A549 (cell line): Measurements from ENCODE around the gene LY6G6D.

Experiments used
- CBX8 ChIP-seq: fragments of 200-600 bp; sonication (generic); IDR thresholded peaks from 2 replicates; pipeline ENCODE4 v1.6.1; 2016
- EP300 ChIP-seq, 2 experiments: fragments of >200 bp; sonication (Bioruptor Twin); formaldehyde crosslinking; IDR thresholded peaks; 2 replicates in 1 of 2; 3 replicates in 1 of 2; pipeline ENCODE4 v1.6.1; 2016 to 2017
- ESRRA ChIP-seq: fragments of 150-350 bp; IDR thresholded peaks from 2 replicates; pipeline ENCODE4 v1.6.1; 2014; ENCODE audit warnings: mild to moderate bottlenecking, low read length, borderline replicate concordance
- HOXB13 ChIP-seq: fragments of 250-450 bp; sonication (Bioruptor Pico); IDR thresholded peaks from 2 replicates; pipeline ENCODE4 v1.5.0; 2020; ENCODE audit warnings: low read depth, mild to moderate bottlenecking, moderate library complexity
- POLR2A ChIP-seq: IDR thresholded peaks from 2 replicates; pipeline ENCODE4 v1.6.1; 2012; ENCODE audit warnings: mild to moderate bottlenecking, low read length
- POLR2AphosphoS2 ChIP-seq: conservative IDR thresholded peaks from 2 replicates; pipeline ENCODE4 v1.6.1; 2012; ENCODE audit warnings: low read length, improper control_type of control experiment, inconsistent platforms
- TF ChIP-seq, protein P1 (sequence below): fragments of >200 bp; sonication (Bioruptor Twin); formaldehyde crosslinking; IDR thresholded peaks from 3 replicates; pipeline ENCODE4 v1.5.1; 2016
- TF ChIP-seq, protein P2 (sequence below): fragments of 450-650 bp; IDR thresholded peaks from 2 replicates; pipeline ENCODE4 v1.6.1; 2014; ENCODE audit warnings: antibody characterized with exemption
- TF ChIP-seq, protein P3 (sequence below): fragments of 200-600 bp; sonication (generic); IDR thresholded peaks from 2 replicates; pipeline ENCODE4 v1.6.1; 2016; ENCODE audit warnings: antibody characterized with exemption, mild to moderate bottlenecking, moderate library complexity

DNA sequence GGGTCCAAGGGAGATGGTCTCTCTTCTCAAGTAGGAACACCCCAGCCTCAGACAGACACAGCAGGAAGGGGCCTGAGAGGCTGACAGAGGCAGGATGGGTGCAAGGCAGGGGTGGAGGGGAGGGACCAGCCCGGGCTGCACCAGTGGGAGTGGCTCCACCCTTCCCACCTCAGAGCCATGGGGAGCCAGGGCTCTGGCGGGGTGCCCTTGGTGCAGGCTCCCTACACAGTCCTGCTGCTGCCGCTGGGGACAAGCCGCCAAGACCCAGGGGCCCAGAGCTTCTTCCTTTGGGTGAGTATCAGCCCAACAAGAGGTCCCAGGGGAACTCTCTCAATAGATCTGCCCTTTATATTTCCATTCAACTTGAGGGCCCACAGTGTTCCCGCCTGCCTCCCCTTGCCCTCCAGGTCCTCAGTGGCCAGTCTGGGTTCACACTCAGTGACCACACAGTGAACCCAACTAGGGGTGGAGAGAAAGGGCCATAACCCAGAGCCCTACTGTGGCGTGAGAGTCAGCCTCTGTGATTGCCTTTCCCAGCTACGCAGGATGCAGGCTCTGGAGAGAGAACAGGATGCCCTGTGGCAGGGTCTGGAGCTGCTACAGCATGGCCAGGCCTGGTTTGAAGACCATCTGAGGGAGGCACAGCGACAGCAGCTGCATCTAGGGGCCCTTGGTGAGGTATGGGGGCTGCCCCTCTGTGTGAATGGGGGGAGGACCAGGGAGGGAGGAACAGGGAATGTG lies 47.9 kb downstream of the LY6G6D start:
- no peak for TF ChIP-seq POLR2A
- TF ChIP-seq EP300 (IDR thresholded peaks at IDR 0.05) = no peak
- no peak for TF ChIP-seq CBX8
- TF ChIP-seq, protein P1, sequence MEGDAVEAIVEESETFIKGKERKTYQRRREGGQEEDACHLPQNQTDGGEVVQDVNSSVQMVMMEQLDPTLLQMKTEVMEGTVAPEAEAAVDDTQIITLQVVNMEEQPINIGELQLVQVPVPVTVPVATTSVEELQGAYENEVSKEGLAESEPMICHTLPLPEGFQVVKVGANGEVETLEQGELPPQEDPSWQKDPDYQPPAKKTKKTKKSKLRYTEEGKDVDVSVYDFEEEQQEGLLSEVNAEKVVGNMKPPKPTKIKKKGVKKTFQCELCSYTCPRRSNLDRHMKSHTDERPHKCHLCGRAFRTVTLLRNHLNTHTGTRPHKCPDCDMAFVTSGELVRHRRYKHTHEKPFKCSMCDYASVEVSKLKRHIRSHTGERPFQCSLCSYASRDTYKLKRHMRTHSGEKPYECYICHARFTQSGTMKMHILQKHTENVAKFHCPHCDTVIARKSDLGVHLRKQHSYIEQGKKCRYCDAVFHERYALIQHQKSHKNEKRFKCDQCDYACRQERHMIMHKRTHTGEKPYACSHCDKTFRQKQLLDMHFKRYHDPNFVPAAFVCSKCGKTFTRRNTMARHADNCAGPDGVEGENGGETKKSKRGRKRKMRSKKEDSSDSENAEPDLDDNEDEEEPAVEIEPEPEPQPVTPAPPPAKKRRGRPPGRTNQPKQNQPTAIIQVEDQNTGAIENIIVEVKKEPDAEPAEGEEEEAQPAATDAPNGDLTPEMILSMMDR = no peak
- TF ChIP-seq, protein P2, sequence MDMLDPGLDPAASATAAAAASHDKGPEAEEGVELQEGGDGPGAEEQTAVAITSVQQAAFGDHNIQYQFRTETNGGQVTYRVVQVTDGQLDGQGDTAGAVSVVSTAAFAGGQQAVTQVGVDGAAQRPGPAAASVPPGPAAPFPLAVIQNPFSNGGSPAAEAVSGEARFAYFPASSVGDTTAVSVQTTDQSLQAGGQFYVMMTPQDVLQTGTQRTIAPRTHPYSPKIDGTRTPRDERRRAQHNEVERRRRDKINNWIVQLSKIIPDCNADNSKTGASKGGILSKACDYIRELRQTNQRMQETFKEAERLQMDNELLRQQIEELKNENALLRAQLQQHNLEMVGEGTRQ = no peak
- TF ChIP-seq, protein P3, sequence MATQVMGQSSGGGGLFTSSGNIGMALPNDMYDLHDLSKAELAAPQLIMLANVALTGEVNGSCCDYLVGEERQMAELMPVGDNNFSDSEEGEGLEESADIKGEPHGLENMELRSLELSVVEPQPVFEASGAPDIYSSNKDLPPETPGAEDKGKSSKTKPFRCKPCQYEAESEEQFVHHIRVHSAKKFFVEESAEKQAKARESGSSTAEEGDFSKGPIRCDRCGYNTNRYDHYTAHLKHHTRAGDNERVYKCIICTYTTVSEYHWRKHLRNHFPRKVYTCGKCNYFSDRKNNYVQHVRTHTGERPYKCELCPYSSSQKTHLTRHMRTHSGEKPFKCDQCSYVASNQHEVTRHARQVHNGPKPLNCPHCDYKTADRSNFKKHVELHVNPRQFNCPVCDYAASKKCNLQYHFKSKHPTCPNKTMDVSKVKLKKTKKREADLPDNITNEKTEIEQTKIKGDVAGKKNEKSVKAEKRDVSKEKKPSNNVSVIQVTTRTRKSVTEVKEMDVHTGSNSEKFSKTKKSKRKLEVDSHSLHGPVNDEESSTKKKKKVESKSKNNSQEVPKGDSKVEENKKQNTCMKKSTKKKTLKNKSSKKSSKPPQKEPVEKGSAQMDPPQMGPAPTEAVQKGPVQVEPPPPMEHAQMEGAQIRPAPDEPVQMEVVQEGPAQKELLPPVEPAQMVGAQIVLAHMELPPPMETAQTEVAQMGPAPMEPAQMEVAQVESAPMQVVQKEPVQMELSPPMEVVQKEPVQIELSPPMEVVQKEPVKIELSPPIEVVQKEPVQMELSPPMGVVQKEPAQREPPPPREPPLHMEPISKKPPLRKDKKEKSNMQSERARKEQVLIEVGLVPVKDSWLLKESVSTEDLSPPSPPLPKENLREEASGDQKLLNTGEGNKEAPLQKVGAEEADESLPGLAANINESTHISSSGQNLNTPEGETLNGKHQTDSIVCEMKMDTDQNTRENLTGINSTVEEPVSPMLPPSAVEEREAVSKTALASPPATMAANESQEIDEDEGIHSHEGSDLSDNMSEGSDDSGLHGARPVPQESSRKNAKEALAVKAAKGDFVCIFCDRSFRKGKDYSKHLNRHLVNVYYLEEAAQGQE = no peak
- no peak for TF ChIP-seq HOXB13 (CRISPR knock-in tag)
- TF ChIP-seq ESRRA = no peak
- no peak for TF ChIP-seq POLR2AphosphoS2
